Amygdala (tissue), 56 donors: Measurements from ENCODE around the gene TRIM71.

Source experiments
- DNase-seq, 56 donors: peaks; one replicate each; lab custom pipeline; 2025; lab: John Stamatoyannopoulos, UW

Gene TRIM71

DNA sequence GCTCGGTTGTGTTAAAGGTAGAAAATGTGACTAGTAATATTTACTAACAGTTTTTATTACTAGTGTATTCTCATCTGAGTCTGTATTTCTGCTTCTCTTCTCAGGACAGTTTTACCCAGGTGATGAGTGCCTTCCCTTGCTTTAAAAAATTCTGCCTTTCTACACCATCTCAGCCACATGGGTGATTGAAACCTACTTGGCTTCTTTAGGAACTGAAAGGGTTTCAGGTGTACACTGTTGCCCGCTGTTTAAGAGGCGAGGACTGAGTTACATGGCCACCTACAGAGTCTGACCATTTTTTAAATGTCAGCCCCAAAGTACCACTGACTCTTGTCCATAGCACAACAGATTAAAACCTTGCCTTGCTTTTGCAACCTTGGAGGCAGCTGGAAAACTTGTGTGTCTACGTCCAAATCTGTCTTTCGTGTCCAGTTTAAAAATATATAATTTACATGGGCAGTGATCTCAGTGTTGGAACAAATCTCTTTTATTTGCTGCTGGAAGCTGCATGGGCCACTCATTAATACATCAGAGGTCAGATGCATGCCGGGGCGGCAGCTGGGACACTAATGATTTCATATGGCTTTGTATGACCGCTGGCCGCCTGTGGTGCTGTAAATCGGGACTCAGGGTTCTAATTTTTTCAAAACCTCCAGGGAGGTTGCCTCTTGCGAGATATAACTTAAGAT is 44.6 kb downstream of the TRIM71 start:
- DNase-seq: no peak

DNA sequence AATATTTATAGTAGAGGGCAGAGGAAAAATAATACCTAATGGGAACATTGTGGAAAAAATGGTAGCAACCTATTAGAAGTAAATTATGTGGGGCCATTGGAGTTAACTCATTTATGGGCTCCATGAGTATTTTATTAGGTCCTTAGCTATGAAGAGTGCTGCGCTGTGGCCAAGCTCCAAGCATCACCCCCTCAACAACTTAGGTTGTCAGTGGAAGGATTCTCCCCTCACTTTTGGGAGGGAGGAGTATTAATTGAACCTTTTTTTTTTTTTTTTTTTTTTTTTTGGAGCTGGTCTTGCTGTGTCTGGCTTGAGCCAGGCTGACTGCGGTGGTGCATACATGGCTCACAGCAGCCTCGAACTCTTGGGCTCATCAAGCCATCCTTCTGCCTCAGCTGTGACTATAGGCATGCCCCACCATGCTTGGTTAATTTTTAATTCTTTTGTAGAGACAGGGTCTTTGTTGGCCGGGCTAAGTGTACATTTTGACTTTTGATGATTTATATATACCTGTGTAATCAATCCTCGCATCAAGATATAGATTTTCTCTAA is 45.2 kb downstream of the TRIM71 start:
- no peak for DNase-seq

DNA sequence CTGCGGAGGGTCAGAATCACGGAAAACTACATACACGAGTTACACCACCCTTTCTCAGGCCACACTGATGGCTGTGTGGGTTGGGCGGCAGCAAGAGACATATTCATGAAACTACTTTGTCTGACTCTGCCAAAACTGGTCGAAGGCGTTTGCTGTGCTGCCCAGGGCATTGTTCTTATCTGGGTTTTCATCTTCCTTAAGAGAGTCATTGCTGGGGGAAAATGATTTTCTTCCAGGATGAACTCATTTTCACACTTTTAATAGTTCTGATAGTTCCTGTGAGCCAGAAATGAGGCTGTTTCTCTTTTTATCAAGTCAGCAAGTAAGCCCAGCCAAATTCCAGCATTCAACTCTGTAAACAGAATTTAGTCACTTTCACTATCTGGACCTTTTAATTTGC is 47.6 kb downstream of the TRIM71 start:
- DNase-seq: no peak

DNA sequence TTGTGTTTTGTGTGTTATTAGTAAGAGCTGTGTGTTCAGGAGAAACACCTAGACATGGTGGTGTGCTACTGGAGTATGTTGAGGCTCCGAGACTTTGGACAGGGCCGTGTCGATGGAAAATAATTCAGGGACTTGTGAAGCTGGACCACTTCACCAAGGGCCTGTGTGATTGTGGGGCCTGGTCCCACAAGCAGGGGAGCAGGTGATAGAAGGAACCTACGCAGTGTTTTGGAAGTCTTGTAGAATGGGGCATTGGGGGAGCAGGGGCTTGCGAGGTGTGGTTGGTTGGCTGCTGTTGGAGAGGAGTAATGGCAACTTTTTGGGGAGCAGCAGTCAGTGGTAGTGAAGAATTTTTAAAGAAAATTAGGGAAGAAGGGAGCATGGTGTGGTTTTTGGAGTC is 48.7 kb downstream of the TRIM71 start:
- DNase-seq: no peak

DNA sequence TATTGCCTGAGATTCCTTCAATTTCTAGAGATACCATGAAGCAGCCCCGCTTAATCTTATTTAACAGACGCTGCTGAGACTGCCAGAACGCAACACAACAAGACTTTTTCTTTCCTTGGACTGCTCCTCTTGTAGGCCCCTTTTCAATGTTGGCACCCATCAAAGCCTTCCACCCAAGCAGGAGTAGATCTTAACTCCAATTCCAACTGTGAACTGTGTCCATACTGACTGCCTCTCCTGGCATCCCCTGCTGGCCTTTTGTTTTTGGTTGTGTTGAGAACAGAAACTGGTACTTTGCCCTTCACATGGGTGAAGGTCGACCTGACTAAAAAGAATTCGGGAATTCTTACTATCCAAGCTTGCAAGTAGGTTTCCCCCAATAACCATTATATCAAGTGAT is 50.2 kb downstream of the TRIM71 start:
- DNase-seq: no peak

DNA sequence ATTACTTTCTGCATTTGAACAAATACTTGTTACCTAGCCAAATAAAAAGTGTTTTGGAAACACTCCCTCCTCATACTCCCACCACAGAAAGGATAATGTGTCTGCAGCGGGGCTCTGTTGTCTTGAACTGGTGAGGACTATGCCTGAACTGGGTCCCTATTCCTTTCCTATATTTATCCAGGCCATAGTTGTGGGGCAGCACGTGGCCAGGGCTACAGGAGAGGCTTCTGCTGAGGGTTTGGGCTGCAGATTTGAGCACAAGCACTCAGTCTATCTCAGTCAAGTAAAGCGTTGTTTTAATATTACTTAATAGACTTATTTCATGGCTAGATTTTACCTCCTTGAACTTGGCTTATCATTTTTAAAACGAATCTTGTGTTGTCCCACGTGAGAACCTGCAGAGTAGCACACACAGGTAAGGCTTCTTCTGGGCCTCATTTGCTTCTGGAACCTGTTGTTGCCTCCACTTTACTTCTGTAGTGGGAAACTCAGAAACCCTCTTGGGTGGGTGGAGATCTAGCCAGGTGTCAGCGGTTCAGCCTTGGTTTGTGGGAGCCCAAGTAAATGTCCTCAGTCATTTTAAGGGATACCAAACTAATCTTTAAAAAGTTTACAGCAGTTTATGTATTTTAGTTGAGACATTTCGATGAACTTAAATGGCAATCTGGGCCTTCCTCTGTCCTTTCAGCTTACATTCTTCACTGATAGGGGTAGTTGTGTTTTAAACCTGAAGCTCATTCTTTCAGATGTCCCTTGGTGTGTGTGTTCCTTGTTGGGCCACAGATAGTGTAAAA is 51.1 kb downstream of the TRIM71 start:
- no peak for DNase-seq

DNA sequence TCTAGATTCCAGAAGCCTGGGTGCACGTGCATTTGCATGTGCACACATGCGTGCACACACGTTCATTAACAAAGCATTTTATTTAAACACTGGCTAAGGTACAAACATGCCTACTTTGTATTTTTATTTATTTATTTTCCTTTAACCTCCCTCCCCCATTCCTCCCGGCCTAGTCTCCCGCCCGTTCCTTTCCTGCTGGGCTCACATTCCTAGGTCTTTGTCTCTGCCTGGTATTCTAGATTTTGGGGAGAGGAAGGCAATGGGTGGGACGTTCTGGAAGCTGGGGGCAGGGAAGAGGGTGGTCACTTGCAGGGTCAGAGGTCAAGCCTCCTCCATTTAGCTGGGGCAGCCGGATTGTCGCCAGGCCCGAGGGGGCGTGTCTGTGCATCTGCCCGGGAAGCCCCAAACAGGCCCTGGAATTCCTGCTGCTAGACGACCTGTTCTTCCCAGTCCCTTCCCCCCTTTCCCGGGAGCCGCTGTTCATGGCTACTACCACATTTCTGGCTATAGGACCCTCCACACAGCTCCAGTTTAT is 51.8 kb downstream of the TRIM71 start:
- DNase-seq: no peak

DNA sequence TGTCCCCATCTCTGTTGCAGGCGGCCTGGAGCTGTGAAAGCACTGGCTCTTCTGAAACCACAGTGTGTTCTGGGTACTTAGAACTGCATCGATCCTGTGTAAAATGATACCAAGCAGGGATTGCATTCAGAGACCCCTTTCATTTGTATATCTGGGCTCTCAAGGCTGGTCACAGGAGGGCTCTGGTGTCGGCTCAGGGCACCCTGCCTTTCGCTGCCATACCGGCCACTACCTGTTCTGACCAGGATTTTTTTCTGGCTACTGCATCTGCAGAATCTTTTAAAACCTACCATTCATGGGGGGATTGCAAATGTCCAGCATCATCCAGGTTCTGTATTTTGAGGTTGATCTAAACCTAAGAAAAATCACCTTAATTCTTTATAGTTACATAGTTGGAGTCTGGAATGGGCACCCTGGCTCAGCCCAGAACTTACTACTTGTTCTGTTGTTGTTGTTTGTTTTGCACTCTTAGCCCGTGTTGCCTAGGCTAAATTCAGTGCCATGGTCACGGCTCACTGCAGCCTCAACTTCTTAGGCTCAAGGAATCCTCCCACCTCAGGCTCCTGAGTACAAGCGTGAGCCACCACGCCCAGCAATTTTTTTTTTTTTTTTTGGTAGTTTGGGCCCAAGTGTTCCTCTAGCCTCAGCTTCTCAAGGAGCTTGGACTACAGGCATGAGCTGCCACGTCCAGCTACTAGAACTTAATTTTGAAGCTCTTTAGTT is 52.7 kb downstream of the TRIM71 start:
- no peak for DNase-seq

DNA sequence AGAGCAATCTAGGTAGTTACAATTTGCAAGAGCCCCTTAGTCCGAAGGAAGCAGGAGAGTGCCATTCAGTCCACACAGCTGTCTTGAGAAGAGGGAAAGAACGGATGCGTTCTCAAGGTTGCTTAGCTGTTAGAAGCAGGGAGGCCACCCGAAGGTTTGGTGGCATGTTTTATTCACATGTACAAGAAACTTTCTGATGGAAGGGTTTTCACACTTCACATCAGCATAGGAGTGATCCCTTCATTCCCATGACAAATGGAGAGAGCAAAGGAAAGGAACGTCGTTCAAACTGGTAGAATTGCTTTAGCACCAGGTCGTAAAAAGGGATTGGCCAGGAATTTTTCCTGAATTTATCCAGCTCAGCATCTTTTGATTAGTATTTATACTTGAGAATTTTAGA is 53.5 kb downstream of the TRIM71 start:
- no peak for DNase-seq

DNA sequence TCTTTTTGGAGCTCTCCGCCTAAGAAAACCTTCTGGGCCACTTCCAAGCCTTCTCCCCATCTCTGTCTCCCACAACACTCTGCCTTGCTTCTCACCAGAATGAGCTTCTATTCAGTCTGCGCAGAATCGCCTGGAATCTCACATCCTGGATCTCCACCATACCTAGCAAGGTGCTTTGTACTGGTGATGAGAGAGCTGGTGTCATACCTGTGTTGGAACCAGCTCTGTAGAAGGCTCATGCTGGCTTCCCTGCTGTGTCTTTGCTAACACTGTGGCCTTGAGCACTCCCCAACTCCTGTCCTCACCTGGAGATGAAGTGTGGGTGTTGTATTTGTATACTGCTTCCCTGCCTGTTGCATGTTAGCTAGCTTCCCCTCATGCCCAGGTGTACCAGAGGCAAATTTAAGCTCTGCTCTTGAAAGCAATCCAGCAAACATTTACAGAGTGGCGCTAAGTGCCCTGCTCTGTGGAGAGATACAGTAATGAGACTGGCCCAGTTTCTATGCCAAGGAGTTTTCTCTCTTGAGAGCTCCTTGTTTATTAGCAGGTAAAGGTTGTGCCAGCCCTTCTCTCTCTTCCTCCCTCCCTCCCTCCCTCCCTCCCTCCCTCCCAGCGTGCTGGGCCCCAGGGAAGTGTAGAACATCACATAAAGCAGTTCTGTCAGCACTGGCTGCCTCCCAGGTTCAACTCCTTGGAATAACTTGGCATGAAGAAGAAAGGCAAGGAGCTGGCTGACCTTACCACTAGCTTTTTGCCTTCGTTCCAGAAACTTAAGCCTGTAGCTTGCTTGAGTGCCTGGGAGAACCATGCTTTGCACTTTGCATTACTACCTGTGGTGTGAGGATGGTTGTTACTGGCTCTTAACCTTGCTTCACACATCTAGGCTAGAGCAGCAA is 54.9 kb downstream of the TRIM71 start:
- peak in 2 of 56 donors; percentile 8 to 11 for DNase-seq

DNA sequence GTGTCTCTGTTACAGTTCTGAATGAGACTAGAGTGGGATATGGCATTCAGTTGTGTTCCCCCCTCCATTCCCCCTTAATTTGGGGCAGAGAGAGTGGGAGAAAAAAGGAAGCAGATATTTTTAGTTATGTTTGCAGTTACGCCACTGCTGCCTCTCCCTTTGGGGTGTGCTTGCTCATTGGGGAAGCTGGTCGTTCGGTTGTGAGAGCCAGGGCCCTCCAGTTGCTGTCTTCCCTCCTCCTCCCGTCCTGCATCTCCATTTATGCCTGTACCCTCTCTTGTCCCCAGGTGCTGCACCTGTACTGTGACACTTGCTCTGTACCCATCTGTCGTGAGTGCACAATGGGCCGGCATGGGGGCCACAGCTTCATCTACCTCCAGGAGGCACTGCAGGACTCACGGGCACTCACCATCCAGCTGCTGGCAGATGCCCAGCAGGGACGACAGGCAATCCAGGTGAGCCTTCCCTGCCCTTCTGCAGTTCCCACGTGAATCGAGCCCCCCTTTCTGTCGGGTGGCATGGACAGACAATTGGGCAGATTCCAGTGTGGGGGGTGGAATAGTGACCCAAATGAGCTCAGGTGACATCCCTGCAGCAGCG is 55.8 kb downstream of the TRIM71 start:
- no peak for DNase-seq

DNA sequence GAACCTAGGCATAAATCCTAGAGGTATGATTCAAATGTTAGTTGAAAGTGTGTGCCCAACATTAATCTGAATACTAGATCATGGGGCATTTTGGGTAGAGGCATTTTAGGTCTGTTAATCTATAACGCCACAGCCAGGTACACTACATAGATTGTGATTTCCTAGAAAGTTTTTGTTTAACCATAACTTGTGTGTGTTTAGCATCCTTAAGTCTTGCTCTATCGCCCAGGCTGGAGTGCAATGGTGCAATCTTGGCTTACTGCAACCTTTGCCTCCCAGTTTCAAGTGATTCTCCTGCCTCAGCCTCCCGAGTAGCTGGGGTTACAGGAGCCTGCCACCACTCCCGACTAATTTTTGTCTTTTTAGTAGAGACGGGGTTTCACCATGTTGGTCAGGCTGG is 59.1 kb downstream of the TRIM71 start:
- no peak for DNase-seq

DNA sequence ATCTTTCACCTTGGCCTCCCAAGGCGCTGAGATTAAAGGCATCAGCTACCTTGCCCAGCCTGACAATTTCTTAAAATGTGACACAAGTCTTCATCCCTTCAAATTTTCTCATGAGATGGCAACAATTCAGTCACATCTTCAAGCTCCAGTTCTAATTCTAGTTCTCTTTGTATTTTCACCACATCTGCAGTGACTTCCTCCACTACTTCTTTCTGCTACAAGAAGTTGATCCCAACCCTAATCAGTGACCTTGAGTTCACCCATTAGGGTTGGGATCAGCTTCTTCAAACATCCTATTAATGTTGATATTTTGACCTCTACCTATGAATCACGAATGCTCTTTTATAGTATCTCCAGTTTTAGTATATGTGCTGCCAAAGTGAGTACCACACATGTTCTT is 59.8 kb downstream of the TRIM71 start:
- no peak for DNase-seq

DNA sequence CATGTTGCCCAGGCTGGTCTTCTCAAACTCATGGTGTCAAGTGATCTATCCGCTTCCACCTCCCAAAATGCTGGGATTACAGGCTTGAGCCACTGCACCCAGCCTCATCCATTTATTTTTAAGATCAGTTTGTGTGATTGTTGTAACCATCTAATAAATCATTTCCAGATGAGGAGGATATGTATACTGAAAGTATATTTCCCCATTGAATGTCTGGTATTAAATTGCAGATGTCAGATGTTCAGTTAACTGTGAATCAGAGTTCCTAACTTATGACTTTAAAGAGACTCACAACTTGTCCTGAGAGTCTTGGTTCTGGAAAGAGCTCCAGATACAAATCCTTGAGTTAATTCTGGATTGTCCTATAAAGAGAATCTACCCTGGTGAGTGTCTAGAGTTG is 62.4 kb downstream of the TRIM71 start:
- DNase-seq: no peak

DNA sequence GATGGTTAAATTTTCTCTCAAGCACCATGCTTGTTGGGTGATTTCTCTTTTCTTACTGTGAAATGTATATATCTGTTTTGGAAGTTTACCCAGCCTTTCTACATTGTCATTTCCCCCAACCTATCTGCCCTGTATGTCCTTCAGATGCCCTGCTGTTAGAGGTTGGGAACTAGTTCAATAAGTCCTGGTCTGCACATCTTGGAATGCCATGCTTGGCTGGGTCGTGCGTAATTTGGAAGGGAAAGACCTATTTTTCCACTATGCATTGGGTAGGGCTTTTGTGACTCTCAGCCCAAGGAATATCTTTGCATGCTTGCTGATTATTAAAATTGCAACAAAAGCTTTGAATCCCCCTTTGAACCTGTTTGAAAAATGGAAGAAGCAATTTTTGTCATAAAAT is 63.8 kb downstream of the TRIM71 start:
- DNase-seq: no peak

DNA sequence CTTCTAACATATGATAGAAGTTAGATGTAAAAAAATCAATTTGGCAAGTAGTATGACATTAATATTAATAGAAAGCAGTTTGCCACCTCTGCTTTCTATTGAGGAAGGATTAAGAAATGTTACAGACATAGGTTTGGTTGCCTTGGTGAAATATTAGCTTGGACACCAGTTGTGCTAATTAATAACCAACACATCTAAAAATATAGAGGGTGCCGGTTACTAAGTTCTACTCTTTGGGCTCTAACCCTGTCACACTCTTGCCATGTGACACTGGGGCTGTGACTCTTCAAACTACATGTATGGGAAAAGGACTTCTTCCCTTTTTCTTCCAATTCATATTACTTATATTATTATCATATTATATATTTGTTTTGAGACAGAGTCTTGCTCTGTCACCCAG is 64.4 kb downstream of the TRIM71 start:
- DNase-seq: no peak

DNA sequence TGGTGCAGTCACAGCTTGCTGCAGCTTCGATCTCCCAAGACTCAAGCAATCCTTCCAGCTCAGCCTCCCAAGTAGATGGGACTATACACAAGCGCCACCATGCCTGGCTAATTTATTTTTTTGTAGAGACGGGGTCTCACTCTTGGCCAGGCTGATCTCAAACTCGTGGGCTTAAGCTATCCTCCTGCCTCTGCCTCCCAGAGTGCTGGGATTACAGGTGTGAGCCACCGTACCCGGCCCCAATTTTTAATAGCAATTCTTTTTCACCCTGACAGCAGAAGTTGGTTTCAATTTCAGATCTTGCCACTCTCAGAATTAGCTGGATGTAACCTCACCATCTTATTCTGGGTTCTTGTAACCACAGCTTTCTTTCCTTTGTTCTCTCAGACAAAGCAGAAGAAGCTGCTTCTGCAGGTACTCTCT is 64.8 kb downstream of the TRIM71 start:
- DNase-seq: no peak

DNA sequence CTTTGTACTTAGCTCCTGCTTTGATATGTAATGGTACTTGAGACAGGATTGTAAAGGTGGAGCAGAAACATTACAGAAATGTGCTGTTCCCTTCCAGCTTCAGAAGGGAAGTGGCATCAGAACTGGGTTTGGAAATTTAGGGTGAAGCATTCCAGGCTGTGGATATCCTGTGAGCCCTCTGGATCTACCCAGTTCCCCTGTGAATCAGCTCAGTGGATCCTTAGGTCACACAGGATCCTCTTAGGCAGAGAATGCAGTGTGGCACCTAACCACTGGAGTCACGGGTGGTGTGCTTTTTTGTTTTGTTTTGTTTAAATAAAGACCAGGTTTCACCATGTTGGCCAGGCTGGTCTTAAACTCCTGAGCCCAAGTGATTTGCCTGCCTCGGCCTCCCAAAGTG is 66.0 kb downstream of the TRIM71 start:
- DNase-seq: no peak

DNA sequence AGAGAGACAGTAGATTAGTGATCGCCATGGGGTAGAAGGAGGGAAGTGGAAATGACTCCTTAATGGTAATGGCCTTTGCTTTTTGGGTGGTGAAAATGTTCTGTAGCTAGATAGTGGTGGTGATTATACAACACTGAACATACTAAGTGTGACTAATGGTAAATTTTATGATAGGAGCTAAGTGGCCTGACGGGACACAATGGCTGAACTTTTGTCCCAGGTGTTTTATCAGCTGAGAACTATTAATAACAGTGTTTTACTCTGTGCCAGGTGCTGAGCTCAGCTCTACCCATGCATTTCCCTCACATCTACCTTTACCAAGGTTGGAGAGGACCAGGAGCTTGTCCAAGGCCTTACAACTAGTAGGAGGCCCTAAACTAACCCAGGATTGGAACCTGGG is 66.8 kb downstream of the TRIM71 start:
- no peak for DNase-seq
